H9 (cell line): ENCODE data around the gene PCBP4. TPM values are rescaled to one million over a fixed set of nuclear protein-coding genes. Genes with fewer than 3 reads are reported as not detected.

Experiments used
- DNase-seq: peaks from one replicate; pipeline ENCODE4 v3.0.0-alpha.2; 2017
- H2AFZ ChIP-seq: one replicate; pipeline ENCODE4 v1.6.1; 2013; ENCODE audit warnings: mild to moderate bottlenecking, low read length, control low read depth, moderate library complexity
- H2AK5ac ChIP-seq: 2 replicates; pipeline ENCODE4 v1.6.1; 2013; ENCODE audit warnings: low read length, control low read depth, mixed read lengths; ENCODE audit not compliant: insufficient read length
- H2BK120ac ChIP-seq: one replicate; pipeline ENCODE4 v1.6.1; 2013; ENCODE audit warnings: low read depth, mild to moderate bottlenecking, low read length, control low read depth, inconsistent platforms; ENCODE audit not compliant: poor library complexity, severe bottlenecking
- H2BK12ac ChIP-seq: 2 replicates; pipeline ENCODE4 v1.6.1; 2013; ENCODE audit warnings: low read length, control low read depth, mixed read lengths, low read depth; ENCODE audit not compliant: insufficient read length
- H2BK15ac ChIP-seq: 2 replicates; pipeline ENCODE4 v1.6.1; 2013; ENCODE audit warnings: low read depth, low read length, control low read depth
- H2BK20ac ChIP-seq: one replicate; pipeline ENCODE4 v1.6.1; 2013; ENCODE audit warnings: low read depth, mild to moderate bottlenecking, low read length, control low read depth, inconsistent platforms; ENCODE audit not compliant: poor library complexity, severe bottlenecking
- H2BK5ac ChIP-seq: 2 replicates; pipeline ENCODE4 v1.6.1; 2013; ENCODE audit warnings: low read length, control low read depth, mixed read lengths; ENCODE audit not compliant: insufficient read length
- H3K14ac ChIP-seq: 2 replicates; pipeline ENCODE4 v1.6.1; 2013; ENCODE audit warnings: low read length, control low read depth; ENCODE audit not compliant: insufficient read depth
- H3K18ac ChIP-seq: 2 replicates; pipeline ENCODE4 v1.6.1; 2013; ENCODE audit warnings: low read depth, mild to moderate bottlenecking, mixed read lengths, low read length, control low read depth; ENCODE audit not compliant: insufficient read length
- H3K23ac ChIP-seq: 2 replicates; pipeline ENCODE4 v1.6.1; 2013; ENCODE audit warnings: low read length, control low read depth, mixed read lengths, low read depth; ENCODE audit not compliant: insufficient read length
- H3K23me2 ChIP-seq: 2 replicates; pipeline ENCODE4 v1.6.1; 2013; ENCODE audit warnings: low read depth, mild to moderate bottlenecking, mixed read lengths, low read length, control low read depth; ENCODE audit not compliant: insufficient read length, poor library complexity, severe bottlenecking
- H3K27ac ChIP-seq: 2 replicates; pipeline ENCODE4 v1.5.1; 2013; ENCODE audit warnings: low read length, control low read depth, mixed read lengths, low read depth; ENCODE audit not compliant: insufficient read length
- H3K27me3 ChIP-seq: 2 replicates; pipeline ENCODE4 v1.6.1; 2013; ENCODE audit warnings: low read length, control low read depth, inconsistent platforms; ENCODE audit not compliant: insufficient read depth
- H3K4ac ChIP-seq: 2 replicates; pipeline ENCODE4 v1.6.1; 2013; ENCODE audit warnings: low read depth, mild to moderate bottlenecking, control low read depth, inconsistent platforms, low read length, moderate library complexity
- H3K4me1 ChIP-seq: 2 replicates; pipeline ENCODE4 v1.6.1; 2013; ENCODE audit warnings: low read length, control low read depth, inconsistent platforms; ENCODE audit not compliant: insufficient read depth
- H3K4me2 ChIP-seq: 2 replicates; pipeline ENCODE4 v1.6.1; 2013; ENCODE audit warnings: low read length, control low read depth, mixed read lengths; ENCODE audit not compliant: insufficient read length, insufficient read depth
- H3K56ac ChIP-seq: 2 replicates; pipeline ENCODE4 v1.6.1; 2013; ENCODE audit warnings: low read depth, mild to moderate bottlenecking, mixed read lengths, low read length, control low read depth; ENCODE audit not compliant: insufficient read length
- H3K79me1 ChIP-seq: 2 replicates; pipeline ENCODE4 v1.6.1; 2013; ENCODE audit warnings: low read depth, mild to moderate bottlenecking, moderate library complexity, low read length, control low read depth, inconsistent platforms; ENCODE audit not compliant: insufficient read depth, poor library complexity, severe bottlenecking
- H3K79me2 ChIP-seq: 2 replicates; pipeline ENCODE4 v1.6.1; 2013; ENCODE audit warnings: low read length, control low read depth, inconsistent platforms; ENCODE audit not compliant: insufficient read depth
- H3K9ac ChIP-seq: 2 replicates; pipeline ENCODE4 v1.6.1; 2013; ENCODE audit warnings: low read length, control low read depth, mixed read lengths; ENCODE audit not compliant: insufficient read length; ENCODE audit errors: extremely low read depth
- H3K9me3 ChIP-seq: one replicate; pipeline ENCODE4 v1.6.1; 2013; ENCODE audit warnings: low read depth, low read length, inconsistent platforms; ENCODE audit not compliant: control insufficient read depth
- H3T11ph ChIP-seq: one replicate; pipeline ENCODE4 v1.6.1; 2013; ENCODE audit warnings: mild to moderate bottlenecking, low read length, control low read depth, inconsistent platforms
- H4K20me1 ChIP-seq: one replicate; pipeline ENCODE4 v1.6.1; 2013; ENCODE audit not compliant: control insufficient read depth, insufficient read length, insufficient read depth
- H4K5ac ChIP-seq: 2 replicates; pipeline ENCODE4 v1.6.1; 2013; ENCODE audit warnings: low read depth, mild to moderate bottlenecking, mixed read lengths, low read length, control low read depth; ENCODE audit not compliant: insufficient read length
- H4K8ac ChIP-seq: replicated peaks from 2 replicates; pipeline ENCODE4 v1.6.1; 2013; ENCODE audit warnings: low read length, control low read depth, mixed read lengths, low read depth; ENCODE audit not compliant: insufficient read length
- H4K91ac ChIP-seq: 2 replicates; pipeline ENCODE4 v1.6.1; 2013; ENCODE audit warnings: low read depth, mild to moderate bottlenecking, moderate library complexity, mixed read lengths, low read length, control low read depth; ENCODE audit not compliant: insufficient read length
- H3K27ac Mint-ChIP-seq, 3 experiments: 2 replicates in 2 of 3; 3 replicates in 1 of 3; pipeline ENCODE4 v1.8.0; 2020 to 2021; ENCODE audit warnings: mixed read lengths in 3 of 3, mild to moderate bottlenecking in 1 of 3, moderate library complexity in 1 of 3
- H3K27me3 Mint-ChIP-seq: 2 replicates; pipeline ENCODE4 v1.8.0; 2021; ENCODE audit warnings: low read depth, mild to moderate bottlenecking, moderate library complexity, mixed read lengths
- H3K36me3 Mint-ChIP-seq, 3 experiments: 2 replicates in 2 of 3; 3 replicates in 1 of 3; pipeline ENCODE4 v1.8.0; 2020 to 2021; ENCODE audit warnings: low read depth in 3 of 3, mixed read lengths in 3 of 3; ENCODE audit not compliant: insufficient read depth in 1 of 3
- H3K4me1 Mint-ChIP-seq, 2 experiments: 2 replicates each; pipeline ENCODE4 v1.8.0; 2020; ENCODE audit warnings: mixed read lengths in 2 of 2
- H3K4me3 Mint-ChIP-seq, 2 experiments: 2 replicates in 1 of 2; 3 replicates in 1 of 2; pipeline ENCODE4 v1.8.0; 2020 to 2021; ENCODE audit warnings: mild to moderate bottlenecking in 2 of 2, mixed read lengths in 2 of 2, moderate library complexity in 1 of 2
- H3K9me3 Mint-ChIP-seq, 2 experiments: 2 replicates in 1 of 2; 3 replicates in 1 of 2; pipeline ENCODE4 v1.8.0; 2020; ENCODE audit warnings: mild to moderate bottlenecking in 2 of 2, mixed read lengths in 2 of 2, moderate library complexity in 1 of 2
- CTCF ChIP-seq: fragments of 200-600 bp; sonication (generic); conservative IDR thresholded peaks from 3 replicates; pipeline ENCODE4 v1.8.0; 2021; ENCODE audit warnings: antibody characterized with exemption, mild to moderate bottlenecking
- WGBS: extraction: QIAGEN DNeasy Blood & Tissue Kit; methylation state at CpG from one replicate; pipeline ENCODE4 v1.1.7; 2013; ENCODE audit warnings: missing lambda C conversion rate, low lambda C conversion rate, mixed read lengths; ENCODE audit not compliant: insufficient read length; ENCODE audit errors: extremely low coverage; 5-methylcytosine and 5-hydroxymethylcytosine counted together
- total RNA-seq: library from RNA; stranded (reverse); gene quantifications from 2 replicates; pipeline ENCODE4 v1.2.1, GENCODE V29; 2021

PCBP4 gene
- total RNA-seq, 1 experiment from 2014 or later, result 24.6 TPM

GRCh38 chr3:51935886-51936755, 31.1 kb downstream of the PCBP4 start:
- H3K23me2 ChIP-seq, result peaks cover 4% of the 10 kb centered on the region
- peaks cover 9% of the 10 kb centered on the region for H3K79me2 ChIP-seq
- no peak overlapping the region for H4K91ac ChIP-seq
- Mint-ChIP-seq H3K36me3 (peaks cover 58 to 88% (median 77%) of the 10 kb centered on the region in 3 experiments; a peak in 6 of 7 replicates), H3K4me1 (peaks cover 11% of the 10 kb centered on the region in 2 experiments), H3K9me3 (no peaks in the 10 kb centered on the region; a peak in 1 of 5 replicates), H3K27ac (no peak overlapping the region), H3K27me3 (no peaks in the 10 kb centered on the region; the same call in 1 of the 2 replicates), H3K4me3 (no peak overlapping the region)
- no peak overlapping the region for H3T11ph ChIP-seq
- peaks cover 12% of the 10 kb centered on the region for H3K79me1 ChIP-seq
- TF ChIP-seq CTCF, result no peak
- H2BK20ac ChIP-seq, result no peak overlapping the region
- no peak overlapping the region for H3K9ac ChIP-seq
- H2AK5ac ChIP-seq, result no peak overlapping the region
- H4K20me1 ChIP-seq, result no peaks in the 10 kb centered on the region
- H3K9me3 ChIP-seq, result no peaks in the 10 kb centered on the region
- H2BK12ac ChIP-seq, result no peak overlapping the region
- H3K27me3 ChIP-seq, result no peaks in the 10 kb centered on the region
- H3K14ac ChIP-seq, result no peak overlapping the region
- no peak overlapping the region for H3K18ac ChIP-seq
- no peak for DNase-seq
- no peak overlapping the region for H4K8ac ChIP-seq
- no peak overlapping the region for H2BK5ac ChIP-seq
- H3K4me1 ChIP-seq, result 0 out of 2 replicates have a peak, but pooled peaks cover 2% of the 10 kb centered on the region
- no CpG with 5 or more reads among the region's 25 CpGs for WGBS
- H2BK120ac ChIP-seq, result no peak overlapping the region
- H4K5ac ChIP-seq, result no peak overlapping the region
- H2BK15ac ChIP-seq, result no peak overlapping the region
- H3K4ac ChIP-seq, result no peak overlapping the region
- no peak overlapping the region for H2AFZ ChIP-seq
- H3K23ac ChIP-seq, result no peak overlapping the region
- H3K56ac ChIP-seq, result no peak overlapping the region
- no peak overlapping the region for H3K27ac ChIP-seq
- H3K4me2 ChIP-seq, result no peak overlapping the region
